Fibroblast of upper back skin (primary cell): ENCODE measurements around the gene KLRF1.
A peak's percentile ranks its signal among the peaks of the same experiment; 100 is the strongest.

Experiments used
- DNase-seq: peaks from one replicate; pipeline ENCODE4 v3.0.0-alpha.2; 2013

KLRF1 gene

DNA sequence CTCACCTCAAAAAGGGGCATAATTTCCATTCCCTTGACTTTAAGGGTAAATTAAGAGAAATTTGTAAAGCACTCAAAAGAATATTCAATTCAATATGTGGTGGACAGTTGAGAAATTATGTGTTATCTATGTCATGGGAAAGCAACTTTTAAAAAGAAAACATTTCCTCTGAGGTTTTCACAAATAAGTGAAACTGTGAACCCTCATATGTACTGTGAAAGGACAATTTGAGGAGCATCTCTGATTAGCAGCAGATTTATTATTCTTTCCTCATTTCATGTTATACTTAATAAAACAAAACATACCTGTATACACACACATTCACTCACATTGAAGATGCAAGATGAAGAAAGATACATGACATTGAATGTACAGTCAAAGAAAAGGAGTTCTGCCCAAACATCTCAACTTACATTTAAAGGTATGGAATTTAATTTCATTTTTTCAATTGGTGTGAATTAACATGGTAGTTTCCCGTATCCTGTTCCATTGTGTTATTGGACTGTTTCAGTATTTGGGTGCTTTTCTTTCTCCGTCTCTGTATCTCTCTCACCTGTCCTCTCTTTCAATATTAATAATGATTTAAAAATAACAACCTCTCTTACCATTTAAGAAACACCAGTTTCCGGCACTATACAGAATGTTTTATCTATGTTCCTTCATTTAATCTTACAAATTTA is at the start of gene KLRF1:
Gene KLRF1, plus strand, starts transcription at position 273 of the 680 bp plus-strand sequence. Its CDS starts 64 bp downstream, at position 337.
- no peak for DNase-seq

DNA sequence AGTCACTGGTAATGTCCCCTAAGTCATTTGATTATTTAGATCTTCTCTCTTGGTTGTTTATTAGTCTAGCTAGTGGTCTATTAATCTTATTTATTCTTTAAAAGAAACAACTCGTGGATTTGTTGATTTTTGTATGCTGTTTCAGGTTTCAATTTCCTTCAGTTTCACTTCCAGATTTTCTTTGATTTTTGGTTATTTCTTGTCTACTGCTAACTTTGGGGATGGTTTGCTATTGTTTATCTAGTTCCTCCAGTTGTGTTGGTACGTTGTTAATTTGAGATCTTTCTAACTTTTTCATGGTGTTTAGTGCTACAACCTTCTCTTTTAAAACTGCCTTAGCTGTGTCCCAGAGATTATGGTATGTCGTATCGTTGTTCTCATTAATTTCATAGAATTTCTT is 48.1 kb upstream of the KLRF1 start:
- no peak for DNase-seq

DNA sequence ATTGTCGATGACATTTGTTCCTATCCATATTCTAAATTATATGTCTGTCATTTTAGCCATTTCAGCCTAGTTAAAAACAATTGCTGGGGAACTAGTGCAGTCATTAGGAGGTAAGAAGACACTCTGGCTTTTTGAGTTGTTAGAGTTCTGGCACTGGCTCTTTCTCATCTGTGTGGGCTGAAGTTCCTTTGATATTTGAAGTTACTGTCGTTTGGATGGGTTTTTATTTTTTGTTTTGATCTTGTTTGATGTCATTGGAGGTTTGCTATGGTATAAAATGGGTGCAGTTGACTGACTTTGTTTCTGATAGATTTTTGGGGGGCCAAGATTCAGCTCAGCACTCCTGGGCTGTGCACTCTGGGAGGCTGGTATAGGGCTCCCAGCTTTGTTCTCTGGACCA is 45.9 kb upstream of the KLRF1 start:
- no peak for DNase-seq

DNA sequence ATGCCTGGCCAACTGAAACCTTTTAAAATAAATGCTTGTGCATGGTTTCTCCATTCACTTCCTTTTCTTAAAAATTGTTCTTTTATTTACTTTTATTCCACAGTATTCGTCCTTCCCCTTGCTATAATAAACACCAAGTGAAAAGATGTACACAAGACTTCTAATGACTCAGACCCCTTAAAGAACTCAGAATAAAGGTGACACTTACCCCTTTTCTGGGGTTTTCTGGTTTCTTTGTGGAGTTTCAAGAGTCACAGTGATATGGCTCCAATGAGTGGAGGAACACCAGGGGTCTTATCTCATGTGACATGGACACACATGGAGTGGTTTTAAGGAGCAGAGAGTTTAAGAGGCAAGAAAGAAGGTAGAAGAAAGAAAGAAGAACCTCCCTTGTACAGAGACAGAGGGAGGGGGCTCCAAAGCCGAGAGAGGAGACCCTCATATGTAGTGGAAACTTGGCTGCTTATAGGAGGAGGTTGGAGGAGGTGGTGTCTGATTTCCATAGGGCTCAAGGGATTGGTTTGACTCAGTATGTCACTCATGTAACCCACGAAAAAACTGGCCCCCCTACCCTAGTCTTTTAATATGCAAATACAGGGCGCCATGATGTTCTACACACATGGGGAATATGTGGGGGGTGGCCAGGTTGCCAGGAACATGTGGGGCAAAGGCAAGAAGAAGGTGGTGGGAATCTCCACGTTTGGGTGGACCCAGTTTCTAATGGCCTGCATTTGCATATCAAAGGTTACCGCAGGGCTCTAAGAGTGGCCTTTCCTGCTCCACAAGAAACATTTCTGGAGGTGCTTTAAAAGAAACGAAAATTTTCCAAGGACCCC is 44.5 kb upstream of the KLRF1 start:
- no peak for DNase-seq

DNA sequence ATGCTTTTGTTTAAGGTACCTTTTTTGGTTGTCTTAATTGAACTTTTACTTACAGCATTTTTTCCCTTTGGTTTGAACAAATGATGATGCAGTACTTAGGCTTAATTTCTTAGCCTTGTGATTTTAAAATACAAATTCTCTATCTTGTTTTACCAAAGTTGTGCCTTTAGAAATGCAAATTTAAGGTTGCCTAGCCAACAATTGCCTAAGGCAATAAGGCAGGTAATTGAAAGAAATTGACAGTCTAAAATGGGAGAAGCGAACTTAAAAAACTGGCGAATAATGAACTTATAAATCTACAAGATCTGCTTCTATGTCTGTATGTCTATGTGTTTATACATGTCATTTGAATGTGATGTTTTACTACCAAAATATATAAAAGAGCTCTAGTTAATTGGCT is 43.0 kb upstream of the KLRF1 start:
- DNase-seq: no peak

GRCh38 chr12:9784816-9785215 is 42.5 kb upstream of the KLRF1 start:
- DNase-seq: no peak

- peak; percentile 19 for DNase-seq
Measured at GRCh38 chr12:9786726-9787717, 40.3 kb upstream of the KLRF1 start.

- no peak for DNase-seq
Measured at GRCh38 chr12:9792185-9792900, 34.9 kb upstream of the KLRF1 start.

DNA sequence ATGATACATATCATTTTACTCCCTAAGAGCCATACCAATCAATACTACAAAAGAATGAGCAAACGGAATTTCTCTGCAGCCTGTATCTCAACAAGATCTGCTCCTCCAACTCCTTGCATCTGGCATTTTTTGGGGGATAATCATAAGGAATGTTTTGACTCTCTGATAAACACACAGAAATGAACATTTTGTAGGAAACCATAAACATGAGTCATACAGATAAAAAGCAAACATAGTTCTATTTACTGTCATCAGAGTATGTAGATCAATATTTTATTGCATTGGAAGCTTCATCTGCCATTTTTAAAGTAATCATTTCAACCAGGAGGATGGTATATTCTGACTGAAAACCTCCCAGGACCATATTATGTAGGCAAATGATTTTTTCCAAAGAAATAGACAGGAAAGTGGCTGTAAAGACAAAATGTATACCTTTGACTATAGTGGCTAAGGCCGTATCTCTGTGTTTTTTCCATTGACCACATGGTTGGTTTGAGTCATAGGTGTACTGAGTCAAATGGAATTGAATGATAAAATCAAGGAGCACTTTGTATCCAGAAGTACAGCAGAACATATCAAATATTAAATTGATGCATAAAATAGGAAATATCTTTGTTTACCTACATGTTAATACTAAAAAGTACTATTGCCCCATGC is 34.2 kb upstream of the KLRF1 start:
- peak; percentile 25 for DNase-seq

GRCh38 chr12:9793779-9794395 is 33.4 kb upstream of the KLRF1 start:
- DNase-seq: no peak

GRCh38 chr12:9794484-9795093 is 32.7 kb upstream of the KLRF1 start:
- no peak for DNase-seq

GRCh38 chr12:9795945-9796344 is 31.3 kb upstream of the KLRF1 start:
- no peak for DNase-seq

DNA sequence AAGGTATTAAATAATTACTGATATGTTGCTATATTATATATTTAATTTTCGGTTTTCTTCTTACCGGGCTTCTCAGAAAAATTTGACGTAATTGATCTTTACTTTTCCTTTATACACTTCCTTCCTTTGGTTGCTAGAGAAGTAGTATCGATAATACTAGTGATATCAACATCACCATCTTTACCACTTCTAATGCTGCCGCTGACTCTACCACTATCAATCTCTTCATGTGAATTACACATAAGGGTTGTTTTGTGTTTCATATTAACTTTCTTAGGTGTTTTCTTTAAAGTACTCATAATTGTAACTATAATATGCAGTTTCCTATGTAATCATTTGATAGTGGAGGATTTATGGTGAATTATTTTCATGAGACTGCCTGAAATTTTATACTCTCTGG is 30.9 kb upstream of the KLRF1 start:
- DNase-seq: no peak

GRCh38 chr12:9796971-9797370 is 30.3 kb upstream of the KLRF1 start:
- no peak for DNase-seq

DNA sequence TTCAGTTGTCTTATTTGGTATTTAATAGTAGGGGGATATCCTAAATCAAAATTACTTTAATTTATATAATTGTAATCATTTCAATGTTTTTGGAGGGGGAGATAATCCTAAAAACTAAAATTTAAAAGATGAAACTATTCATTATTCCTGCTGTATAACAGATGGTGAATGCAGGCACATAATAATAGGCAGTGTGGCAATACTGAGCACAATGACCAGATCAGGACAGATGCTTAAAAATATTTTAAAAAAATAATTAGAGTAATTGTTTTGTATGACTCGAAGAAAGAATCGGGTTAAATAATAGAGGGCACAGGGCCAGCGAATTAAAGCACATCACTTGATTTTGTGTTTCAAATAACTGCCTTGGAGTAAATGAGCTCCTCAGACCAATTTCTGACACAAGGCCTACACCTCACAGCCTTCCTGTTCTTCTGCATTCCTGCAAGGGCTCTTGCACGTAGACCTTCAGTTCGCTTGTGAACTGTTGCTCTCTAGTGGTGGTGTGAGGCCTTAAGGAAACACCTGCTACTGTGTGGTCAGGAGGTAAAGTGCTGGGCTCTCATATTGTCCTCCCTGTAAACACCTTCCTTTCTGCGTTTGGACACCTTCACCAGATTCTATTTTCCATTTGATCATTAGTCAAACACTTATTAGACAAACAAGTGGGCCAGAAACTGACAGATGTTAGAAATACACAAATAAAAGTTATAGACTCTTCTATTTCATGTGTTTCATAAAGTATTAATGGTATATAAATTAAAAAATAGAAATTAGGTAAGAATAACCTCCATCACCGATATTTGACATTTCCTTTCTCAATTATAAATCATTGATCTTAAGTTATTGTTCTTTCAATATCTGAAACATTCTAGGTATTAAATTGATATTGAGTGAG is 29.3 kb upstream of the KLRF1 start:
- DNase-seq: peak; percentile 6

DNA sequence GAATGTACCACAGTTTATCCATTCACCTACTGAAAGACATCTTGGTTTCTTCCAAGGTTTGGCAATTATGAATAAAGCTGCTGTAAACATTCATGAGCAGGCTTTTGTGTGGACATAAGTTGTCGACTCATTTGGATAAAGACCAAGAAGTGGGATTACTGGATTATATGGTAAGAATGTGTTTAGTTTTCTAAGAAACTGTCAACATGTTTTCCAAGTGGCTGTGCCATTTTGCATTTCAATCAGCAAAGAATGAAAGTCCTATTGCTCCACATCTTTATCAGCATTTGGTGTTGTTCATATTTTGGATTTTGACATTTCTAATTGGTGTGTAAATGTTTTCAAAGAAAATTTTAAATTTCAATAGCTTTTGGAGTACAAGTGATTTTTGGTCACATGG is 27.3 kb upstream of the KLRF1 start:
- no peak for DNase-seq

- DNase-seq: no peak
Measured at GRCh38 chr12:9805883-9806282, 21.4 kb upstream of the KLRF1 start.

- DNase-seq: no peak
Measured at GRCh38 chr12:9806714-9807113, 20.6 kb upstream of the KLRF1 start.

DNA sequence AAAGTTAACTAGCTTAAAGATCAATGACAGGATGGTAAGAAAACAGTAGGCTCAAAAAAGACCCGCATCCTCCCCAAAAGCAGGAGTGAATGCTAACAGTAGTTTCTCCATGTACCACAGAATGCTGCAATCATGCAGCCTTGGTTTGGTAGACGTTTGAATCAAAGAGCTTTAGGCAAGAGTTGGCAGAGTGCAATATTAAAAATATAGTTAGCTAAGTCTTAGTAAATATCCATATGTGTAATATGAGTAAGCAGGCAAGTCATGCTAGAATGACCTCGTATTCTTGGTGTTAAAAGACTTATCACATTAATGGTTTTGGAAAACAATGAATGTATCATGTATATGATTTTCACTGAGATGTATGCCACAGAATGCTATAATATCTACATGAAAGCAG is 18.8 kb upstream of the KLRF1 start:
- no peak for DNase-seq

DNA sequence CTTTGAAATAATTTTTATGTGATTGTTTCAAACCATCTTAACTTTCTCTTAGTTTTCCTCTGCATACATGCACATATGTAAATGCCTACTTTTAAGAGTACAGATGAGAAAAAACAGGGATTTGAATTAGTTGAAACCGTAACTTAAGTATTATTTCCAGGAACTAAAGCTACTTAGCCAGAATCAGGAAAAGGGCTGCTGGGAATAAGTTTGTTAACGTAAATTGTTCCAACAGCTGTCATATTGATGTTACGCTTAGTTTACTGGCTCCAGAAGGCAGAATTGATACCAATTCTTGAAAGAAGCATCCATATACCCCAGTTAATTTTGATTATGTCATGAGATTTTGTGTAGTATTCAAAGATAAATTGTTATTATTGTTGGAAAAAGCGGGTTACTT is 17.9 kb upstream of the KLRF1 start:
- DNase-seq: no peak
